ENCODE results near the gene AMMECR1L.

AMMECR1L gene

DNA sequence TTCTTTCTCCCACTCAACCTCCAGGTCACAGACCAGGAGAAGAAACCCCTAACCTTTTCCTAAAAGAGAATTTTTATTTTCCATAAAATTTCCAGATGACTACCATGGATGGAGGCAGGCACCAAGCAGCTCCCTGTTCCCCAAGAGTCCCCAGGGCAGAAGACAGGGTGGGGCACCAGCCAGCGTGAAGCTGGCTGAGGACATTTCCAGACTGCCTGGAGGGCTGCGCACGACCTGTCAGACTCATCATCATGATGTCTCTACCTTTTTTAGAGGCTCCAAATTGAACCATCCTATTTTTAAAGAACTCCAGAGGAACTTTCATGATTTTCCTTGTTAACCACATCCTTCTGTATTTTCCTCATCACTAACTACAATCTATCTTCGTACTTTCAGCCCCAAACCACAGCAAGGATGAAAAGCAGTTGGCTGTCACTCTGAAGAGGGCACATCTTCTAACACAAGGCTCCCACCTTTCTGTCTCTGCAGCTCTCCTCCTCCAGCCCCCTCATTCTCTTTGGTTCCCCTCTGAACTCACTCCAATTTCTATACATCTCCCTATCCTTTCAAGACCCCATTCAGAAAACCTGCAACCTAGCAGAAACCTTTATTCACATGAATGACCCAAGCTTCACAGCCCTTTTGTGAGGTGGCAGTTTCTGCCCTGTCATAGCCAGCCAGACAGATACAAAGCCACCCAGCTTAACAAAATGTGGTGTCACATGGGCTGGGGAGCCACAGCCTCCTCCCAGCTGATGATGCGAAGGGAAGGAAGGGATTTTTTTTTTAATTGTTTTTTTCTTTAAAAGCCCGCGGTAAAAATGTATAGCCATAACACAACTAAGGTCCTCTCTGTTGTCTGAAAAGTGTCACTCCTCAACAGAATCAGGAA, 11.1 kb downstream of the AMMECR1L start:
- H3K4me3 Mint-ChIP-seq = no peak overlapping the region
- H3K9me3 Mint-ChIP-seq = no peaks in the 10 kb centered on the region
- H3K36me3 Mint-ChIP-seq (ENCODE audit: low read depth) = peaks cover 51% of the 10 kb centered on the region

DNA sequence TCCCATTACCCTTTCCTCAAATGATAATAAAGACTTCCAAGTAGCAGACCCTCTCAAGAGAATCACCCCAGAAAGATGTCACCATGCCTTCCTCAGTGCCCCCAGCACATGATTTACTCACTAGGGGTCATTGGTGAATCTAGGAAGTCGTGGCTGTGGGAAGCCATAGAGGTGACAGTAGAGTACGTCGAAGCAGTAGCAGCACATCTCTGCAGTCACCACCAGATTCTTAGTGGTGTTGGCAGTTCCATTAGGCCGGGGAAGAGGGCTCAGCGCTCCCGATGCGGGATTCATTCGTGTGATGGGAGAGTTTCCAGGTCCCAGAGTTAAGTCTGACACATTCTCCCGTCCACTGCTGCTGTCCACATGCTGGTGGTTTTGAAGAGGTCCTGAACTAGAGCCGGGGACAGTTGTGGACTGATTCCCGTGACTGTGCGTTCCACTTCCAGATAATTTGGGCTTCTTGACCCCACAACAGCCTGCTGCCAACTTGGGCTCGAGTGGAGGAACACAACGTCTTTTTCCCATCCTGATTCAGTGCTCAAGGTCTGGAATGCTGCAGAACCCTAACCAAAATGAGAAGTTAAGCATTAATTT, 12.0 kb downstream of the AMMECR1L start:
- peaks cover 52% of the 10 kb centered on the region for H3K36me3 Mint-ChIP-seq (ENCODE audit: low read depth)
- no peak overlapping the region for H3K4me3 Mint-ChIP-seq
- no peaks in the 10 kb centered on the region for H3K27me3 Mint-ChIP-seq
- peaks cover 39% of the 10 kb centered on the region for H3K4me1 Mint-ChIP-seq (ENCODE audit: low read depth)
- H3K27ac Mint-ChIP-seq = no peak overlapping the region
- no peaks in the 10 kb centered on the region for H3K9me3 Mint-ChIP-seq

More for the DNA sequence above, 11.1 kb downstream of the AMMECR1L start:
- H3K4me1 Mint-ChIP-seq (ENCODE audit: low read depth) = peaks cover 45% of the 10 kb centered on the region
- no peaks in the 10 kb centered on the region for H3K27me3 Mint-ChIP-seq
- peak overlapping the region; percentile 67 for H3K27ac Mint-ChIP-seq

DNA sequence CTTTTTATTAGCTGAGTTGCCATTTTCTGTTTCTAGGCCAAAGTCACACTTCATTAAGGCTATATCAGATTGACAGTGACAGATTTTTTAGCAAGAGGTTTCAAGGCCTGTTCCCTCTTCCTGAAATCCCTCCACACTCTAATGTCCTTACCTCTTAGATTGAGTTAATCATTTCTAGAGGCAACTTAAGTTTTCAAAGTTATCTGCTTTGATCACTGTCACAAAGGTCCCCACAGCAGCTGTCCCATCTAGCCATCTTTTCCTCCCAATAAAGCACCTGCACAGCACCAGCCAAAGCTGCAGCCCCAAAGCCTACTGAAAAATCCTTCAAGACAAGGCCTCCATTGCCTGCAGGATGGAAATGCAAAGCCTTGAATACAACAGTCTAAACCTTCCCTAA, 13.4 kb downstream of the AMMECR1L start:
- H3K9me3 Mint-ChIP-seq = no peaks in the 10 kb centered on the region

DNA sequence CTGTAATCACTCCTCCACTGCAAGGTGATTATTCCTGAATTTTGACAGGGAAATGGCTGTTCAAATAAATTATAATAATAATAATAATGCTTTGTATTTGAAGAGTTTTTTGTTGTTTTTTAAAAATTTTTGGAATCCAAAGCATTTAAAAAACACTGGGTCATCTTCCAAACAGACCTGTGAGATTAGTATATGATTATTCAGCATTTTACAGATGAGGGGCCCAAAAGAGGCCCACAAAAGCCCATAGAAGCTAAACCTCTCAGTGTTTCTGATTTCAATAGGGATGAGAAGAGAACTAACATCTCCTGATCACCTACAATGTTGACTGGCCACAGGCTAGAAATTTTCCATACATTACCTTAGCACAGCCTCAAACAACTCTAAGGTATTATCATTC, 19.8 kb downstream of the AMMECR1L start:
- Mint-ChIP-seq H3K4me3 (no peak overlapping the region), H3K4me1 (ENCODE audit: low read depth) (no peaks in the 10 kb centered on the region), H3K9me3 (no peaks in the 10 kb centered on the region), H3K36me3 (ENCODE audit: low read depth) (peaks cover 49% of the 10 kb centered on the region), H3K27me3 (no peaks in the 10 kb centered on the region), H3K27ac (no peak overlapping the region)

More for the DNA sequence above, 13.4 kb downstream of the AMMECR1L start:
- H3K27ac Mint-ChIP-seq = no peak overlapping the region
- H3K4me1 Mint-ChIP-seq (ENCODE audit: low read depth) = peaks cover 30% of the 10 kb centered on the region
- H3K36me3 Mint-ChIP-seq (ENCODE audit: low read depth) = peaks cover 50% of the 10 kb centered on the region
- no peak overlapping the region for H3K4me3 Mint-ChIP-seq
- no peaks in the 10 kb centered on the region for H3K27me3 Mint-ChIP-seq

DNA sequence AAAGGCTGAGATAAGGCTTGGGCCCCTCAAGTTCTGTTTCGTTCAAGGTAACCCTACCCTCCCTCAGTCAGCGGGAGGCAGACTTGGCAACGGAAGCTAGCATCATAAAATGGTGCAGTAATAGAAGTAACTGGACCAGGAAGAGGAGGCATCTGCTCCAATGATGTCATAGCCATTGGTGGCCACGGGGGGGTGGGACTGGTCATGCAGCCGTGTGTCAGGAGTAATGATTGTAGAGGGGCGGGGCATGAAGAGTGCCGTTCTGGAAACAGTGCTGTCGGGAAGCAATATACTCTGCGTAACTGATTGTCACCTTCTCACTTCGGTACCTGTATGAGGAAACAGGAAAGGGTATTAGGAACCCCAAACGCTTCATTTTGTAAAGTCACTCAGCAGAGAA, 20.9 kb downstream of the AMMECR1L start:
- H3K36me3 Mint-ChIP-seq (ENCODE audit: low read depth) = peaks cover 49% of the 10 kb centered on the region
- H3K9me3 Mint-ChIP-seq = no peaks in the 10 kb centered on the region
- peaks cover under 1% of the 10 kb centered on the region for H3K4me1 Mint-ChIP-seq (ENCODE audit: low read depth)
- H3K27me3 Mint-ChIP-seq = no peaks in the 10 kb centered on the region
- H3K27ac Mint-ChIP-seq = no peak overlapping the region
- no peak overlapping the region for H3K4me3 Mint-ChIP-seq

DNA sequence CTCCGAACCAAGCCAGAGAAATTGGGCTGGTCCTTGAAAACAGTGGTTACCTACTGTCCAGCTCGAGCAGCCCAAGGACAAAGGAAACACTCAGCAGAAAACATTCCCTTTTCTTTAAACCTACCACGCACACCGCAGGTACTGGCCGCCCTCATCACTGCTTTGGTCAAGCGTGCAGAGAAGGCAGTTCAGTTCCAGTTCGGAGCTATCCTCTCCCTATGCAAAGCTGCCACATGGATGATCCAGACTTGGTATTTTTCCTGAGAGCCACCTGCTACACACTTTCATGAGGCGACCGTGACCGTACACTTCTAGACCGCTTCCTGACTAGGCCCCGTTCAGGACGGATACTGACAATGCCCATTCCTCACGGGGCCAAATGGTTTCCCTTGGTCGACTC, 23.5 kb downstream of the AMMECR1L start:
- no peak overlapping the region for H3K4me3 Mint-ChIP-seq
- H3K27me3 Mint-ChIP-seq = no peaks in the 10 kb centered on the region
- peaks cover 15% of the 10 kb centered on the region for H3K4me1 Mint-ChIP-seq (ENCODE audit: low read depth)
- no peaks in the 10 kb centered on the region for H3K9me3 Mint-ChIP-seq
- peaks cover 34% of the 10 kb centered on the region for H3K36me3 Mint-ChIP-seq (ENCODE audit: low read depth)
- H3K27ac Mint-ChIP-seq = no peak overlapping the region

DNA sequence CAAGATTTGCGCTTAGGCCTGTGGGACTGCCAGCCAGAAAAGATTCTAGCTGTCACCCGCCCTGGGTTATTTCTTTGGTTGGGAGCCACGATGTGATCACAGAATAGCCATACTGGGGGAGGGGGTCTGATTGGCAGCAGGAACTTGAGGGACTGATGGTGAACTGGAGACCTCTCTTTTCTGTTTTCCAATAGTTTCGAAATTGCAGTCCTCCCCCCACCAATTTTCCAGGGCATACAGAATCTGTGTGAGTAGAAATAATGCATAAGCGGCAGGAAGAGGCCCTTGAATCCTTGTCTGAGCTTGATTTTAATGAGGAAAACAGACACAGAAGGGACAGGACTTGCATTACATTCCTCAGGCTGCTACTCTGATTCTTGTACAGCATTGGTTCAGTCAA, 25.6 kb downstream of the AMMECR1L start:
- Mint-ChIP-seq H3K36me3 (ENCODE audit: low read depth) (peaks cover 30% of the 10 kb centered on the region), H3K4me3 (no peak overlapping the region), H3K27ac (no peak overlapping the region), H3K27me3 (no peaks in the 10 kb centered on the region), H3K9me3 (no peaks in the 10 kb centered on the region), H3K4me1 (ENCODE audit: low read depth) (peaks cover 33% of the 10 kb centered on the region)

DNA sequence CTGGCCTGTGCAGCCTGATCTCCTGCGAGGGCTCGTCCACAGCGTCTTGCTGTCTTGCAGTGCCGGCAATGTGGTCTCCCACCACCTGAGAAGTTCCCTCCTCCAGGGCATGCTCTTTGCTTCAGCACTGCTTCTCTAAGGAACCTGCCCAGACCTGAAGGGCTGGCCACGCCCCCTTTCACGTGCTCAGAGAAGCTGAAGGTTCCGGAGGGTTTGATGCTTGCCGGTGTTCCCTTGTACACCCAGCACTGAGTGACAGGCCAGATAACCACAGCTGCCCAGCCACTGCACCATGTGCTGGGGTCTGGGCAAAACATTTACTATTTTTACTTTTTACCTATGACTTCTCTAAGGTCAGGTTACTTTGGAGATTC, 26.1 kb downstream of the AMMECR1L start:
- no peaks in the 10 kb centered on the region for H3K27me3 Mint-ChIP-seq
- H3K4me1 Mint-ChIP-seq (ENCODE audit: low read depth) = peaks cover 37% of the 10 kb centered on the region
- no peak overlapping the region for H3K27ac Mint-ChIP-seq

DNA sequence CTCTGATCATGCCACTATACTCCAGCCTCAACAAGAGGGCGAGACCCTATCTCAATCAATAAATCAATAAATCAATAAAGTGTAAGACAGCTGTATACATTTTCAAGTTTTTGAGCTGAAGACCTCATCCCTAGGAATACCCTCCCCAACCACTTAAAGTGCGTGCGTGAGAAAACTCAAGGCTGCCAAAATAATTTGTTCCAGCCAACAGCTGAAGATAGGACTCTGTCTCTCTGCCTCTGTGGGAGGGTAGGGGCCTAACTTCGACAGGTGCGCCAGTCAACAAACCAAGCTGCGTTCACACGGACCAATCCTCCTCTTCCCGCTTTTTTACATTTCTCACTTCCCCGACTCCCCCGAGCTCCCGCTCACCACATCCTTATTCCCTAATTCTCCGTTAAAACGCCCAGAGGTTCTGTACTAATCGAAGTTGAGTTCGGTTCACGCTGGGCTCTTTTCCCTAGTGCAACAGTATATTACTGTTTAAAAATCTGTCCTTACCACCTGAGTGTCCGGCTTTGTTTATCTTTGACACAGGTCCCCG, 28.4 kb downstream of the AMMECR1L start:
- peak overlapping the region; percentile 94 for H3K4me3 Mint-ChIP-seq
- peaks cover 58% of the 10 kb centered on the region for H3K4me1 Mint-ChIP-seq (ENCODE audit: low read depth)
- H3K9me3 Mint-ChIP-seq = no peaks in the 10 kb centered on the region
- peak overlapping the region; percentile 89 for H3K27ac Mint-ChIP-seq
- peaks cover 30% of the 10 kb centered on the region for H3K36me3 Mint-ChIP-seq (ENCODE audit: low read depth)
- H3K27me3 Mint-ChIP-seq = no peaks in the 10 kb centered on the region

More for the DNA sequence above, 26.1 kb downstream of the AMMECR1L start:
- Mint-ChIP-seq H3K9me3 (no peaks in the 10 kb centered on the region), H3K4me3 (peak overlapping the region; percentile 68), H3K36me3 (ENCODE audit: low read depth) (peaks cover 28% of the 10 kb centered on the region)

DNA sequence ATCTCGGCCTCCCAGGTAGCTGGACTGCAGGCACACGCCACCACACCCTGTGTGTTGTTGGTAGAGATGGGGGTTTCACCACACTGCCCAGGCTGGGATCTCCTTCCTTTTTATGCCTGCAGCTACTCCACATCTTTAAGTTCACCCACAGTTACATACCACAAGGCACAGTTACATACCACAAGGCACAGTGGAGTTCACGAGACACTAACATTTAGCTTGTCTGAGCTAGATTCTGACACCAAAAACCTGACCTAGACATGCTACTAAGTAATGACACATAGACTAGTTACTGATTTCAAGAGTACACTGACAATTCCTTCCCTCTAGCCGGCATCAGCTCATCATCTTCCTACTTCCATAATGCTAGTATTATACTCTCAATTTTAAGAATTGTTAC, 32.1 kb downstream of the AMMECR1L start:
- Mint-ChIP-seq H3K36me3 (ENCODE audit: low read depth) (peaks cover 57% of the 10 kb centered on the region), H3K27ac (no peak overlapping the region), H3K9me3 (no peaks in the 10 kb centered on the region), H3K4me1 (ENCODE audit: low read depth) (peaks cover 55% of the 10 kb centered on the region), H3K4me3 (no peak overlapping the region), H3K27me3 (no peaks in the 10 kb centered on the region)

DNA sequence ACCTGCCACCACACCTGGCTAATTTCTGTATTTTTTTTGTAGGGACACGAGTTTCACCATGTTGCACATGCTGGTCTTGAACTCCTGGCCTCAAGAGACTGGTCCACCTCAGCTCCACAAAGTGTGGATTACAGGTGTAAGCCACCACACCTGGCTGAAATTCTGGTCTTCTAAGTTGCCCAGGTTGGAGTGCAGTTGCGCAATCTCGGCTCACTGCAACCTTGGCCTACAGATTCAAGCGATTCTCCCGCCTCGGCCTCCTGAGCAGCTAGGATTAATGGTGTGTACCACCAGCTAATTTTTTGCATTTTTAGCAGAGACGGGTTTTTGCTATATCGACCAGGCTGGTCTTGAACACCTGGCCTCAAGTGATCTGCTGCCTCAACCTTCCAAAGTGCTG, 33.4 kb downstream of the AMMECR1L start:
- Mint-ChIP-seq H3K36me3 (ENCODE audit: low read depth) (peaks cover 68% of the 10 kb centered on the region), H3K4me3 (no peak overlapping the region), H3K4me1 (ENCODE audit: low read depth) (peaks cover 48% of the 10 kb centered on the region), H3K27me3 (no peaks in the 10 kb centered on the region), H3K9me3 (no peaks in the 10 kb centered on the region), H3K27ac (no peak overlapping the region)

DNA sequence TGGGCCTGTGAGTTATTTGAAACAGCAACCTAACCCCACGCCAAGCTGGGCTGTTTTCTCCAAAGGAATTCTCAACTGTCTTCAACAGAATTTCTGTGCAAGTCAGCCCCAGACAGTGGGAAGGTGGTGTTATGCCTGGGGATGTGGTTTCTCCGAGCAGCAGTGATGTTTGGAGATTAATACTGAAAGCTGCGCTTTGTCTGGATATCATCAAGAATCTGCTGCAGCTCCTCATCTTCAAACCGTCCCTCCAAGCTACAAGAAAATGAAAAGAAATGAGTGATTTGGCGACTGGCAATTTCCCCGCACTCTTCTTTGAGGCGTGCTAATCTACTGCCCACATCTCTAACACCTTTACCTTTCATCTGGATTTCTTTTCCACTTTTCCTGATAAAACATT, 37.8 kb downstream of the AMMECR1L start:
- Mint-ChIP-seq H3K36me3 (ENCODE audit: low read depth) (peaks cover 67% of the 10 kb centered on the region), H3K9me3 (no peaks in the 10 kb centered on the region), H3K27ac (no peak overlapping the region), H3K4me1 (ENCODE audit: low read depth) (peaks cover 6% of the 10 kb centered on the region), H3K4me3 (no peak overlapping the region), H3K27me3 (no peaks in the 10 kb centered on the region)

DNA sequence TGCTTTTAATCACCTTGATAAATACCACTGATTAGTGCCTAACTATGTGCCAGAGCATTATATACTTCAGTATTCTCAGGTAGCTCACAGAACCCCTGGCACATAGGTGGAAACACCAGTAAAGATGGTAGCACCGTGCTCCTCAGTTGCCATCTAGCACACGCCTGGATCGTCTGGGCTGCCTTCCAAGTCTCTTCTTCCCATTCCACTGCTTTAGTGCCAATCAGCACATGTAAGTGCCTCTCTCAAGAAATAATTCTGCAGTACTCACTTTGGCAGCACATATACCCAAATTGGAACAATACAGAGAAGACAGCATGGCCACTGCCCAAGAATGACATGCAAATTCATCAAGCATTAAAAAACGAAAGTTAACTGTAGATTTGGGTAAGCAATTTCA, 40.8 kb downstream of the AMMECR1L start:
- H3K4me1 Mint-ChIP-seq (ENCODE audit: low read depth) = peaks cover 3% of the 10 kb centered on the region
- H3K4me3 Mint-ChIP-seq = no peak overlapping the region
- H3K27me3 Mint-ChIP-seq = no peaks in the 10 kb centered on the region
- H3K27ac Mint-ChIP-seq = no peak overlapping the region
- peaks cover 48% of the 10 kb centered on the region for H3K36me3 Mint-ChIP-seq (ENCODE audit: low read depth)
- no peaks in the 10 kb centered on the region for H3K9me3 Mint-ChIP-seq

DNA sequence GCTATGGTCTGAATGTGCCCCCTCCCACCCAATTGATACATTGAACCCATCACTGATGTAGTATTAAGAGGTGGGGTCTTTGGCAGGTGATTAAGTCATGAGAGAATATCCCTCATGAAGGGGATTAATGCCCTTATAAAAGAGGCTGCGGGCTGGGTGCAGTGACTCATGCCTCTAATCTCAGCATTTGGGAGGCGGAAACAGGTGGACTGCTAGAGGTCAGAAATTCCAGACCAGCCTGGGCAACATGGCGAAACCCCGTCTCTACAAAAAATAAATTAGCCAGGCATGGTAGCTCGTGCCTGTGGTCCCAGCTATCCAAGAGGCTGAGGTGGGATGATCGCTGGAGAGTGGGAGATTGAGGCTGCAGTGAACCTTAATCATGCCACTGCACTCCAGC, 42.1 kb downstream of the AMMECR1L start:
- Mint-ChIP-seq H3K36me3 (ENCODE audit: low read depth) (peaks cover 36% of the 10 kb centered on the region), H3K27me3 (no peaks in the 10 kb centered on the region), H3K4me3 (no peak overlapping the region), H3K27ac (no peak overlapping the region), H3K9me3 (no peaks in the 10 kb centered on the region), H3K4me1 (ENCODE audit: low read depth) (no peaks in the 10 kb centered on the region)

DNA sequence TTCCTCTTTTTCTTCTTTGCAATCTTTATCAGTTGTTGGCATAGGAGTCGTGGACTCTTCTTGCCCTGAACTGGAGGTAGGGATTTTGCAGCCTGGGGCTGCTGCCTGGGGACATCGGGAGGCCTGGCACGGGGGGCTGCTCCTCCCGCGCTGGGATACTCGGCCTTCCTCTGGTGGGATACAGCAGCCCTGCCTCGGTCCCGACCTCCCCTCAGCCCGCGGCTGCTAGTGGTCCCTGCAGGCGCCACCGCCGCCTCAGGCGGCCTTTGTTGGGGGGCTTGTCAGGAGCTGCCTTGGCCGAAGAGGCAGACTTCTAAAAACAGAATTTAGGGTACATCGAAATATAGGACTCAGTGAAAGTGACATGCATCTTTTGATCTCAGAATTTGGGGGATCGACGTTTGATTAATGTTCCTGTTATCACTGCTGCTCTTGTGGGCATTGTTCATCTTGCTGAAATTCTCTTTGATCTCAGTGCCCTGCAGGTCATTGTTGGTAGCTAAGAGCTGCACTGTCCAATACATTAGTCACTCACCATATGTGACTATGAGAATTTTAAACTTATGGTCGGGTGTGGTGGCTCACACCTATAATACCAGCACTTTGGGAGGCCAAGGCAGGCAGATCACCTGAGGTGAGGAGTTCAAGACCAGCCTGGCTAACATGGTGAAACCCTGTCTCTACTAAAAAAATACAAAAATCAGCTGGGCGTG, 44.1 kb downstream of the AMMECR1L start:
- no peaks in the 10 kb centered on the region for H3K4me1 Mint-ChIP-seq (ENCODE audit: low read depth)
- H3K36me3 Mint-ChIP-seq (ENCODE audit: low read depth) = peaks cover 17% of the 10 kb centered on the region
- H3K4me3 Mint-ChIP-seq = no peak overlapping the region
- no peaks in the 10 kb centered on the region for H3K27me3 Mint-ChIP-seq
- no peak overlapping the region for H3K27ac Mint-ChIP-seq
- H3K9me3 Mint-ChIP-seq = no peaks in the 10 kb centered on the region

Data from stimulated activated naive CD8-positive, alpha-beta T cell treated with anti-CD3 and anti-CD28 coated beads, Interleukin-15, Interleukin-2, amounts not matched to agents 100 ng/mL and 50 ng/mL, for 24 hours (primary cell).